HG03159 (cell line): ENCODE results near the gene NCOA7.
A peak's percentile ranks its signal among the peaks of the same experiment; 100 is the strongest.
"Not testable (repeated sequence)": the region's sequence is repeated elsewhere in the genome, so short reads cannot be mapped to it uniquely, and the experiment has no call there.

Experiments
- ATAC-seq: cut with Tn5 transposase; IDR thresholded peaks from one replicate; pipeline ENCODE4 v1.9.1; 2021; ENCODE audit warnings: mild to moderate bottlenecking, moderate library complexity; ENCODE audit not compliant: unreplicated experiment

The NCOA7 gene

GRCh38 chr6:125963817-125964216 lies 173.1 kb downstream of the NCOA7 start:
- no peak for ATAC-seq

- ATAC-seq = no peak
Measured at GRCh38 chr6:125966569-125966968, 175.8 kb downstream of the NCOA7 start.

- no peak for ATAC-seq
Measured at GRCh38 chr6:125968493-125968892, 177.7 kb downstream of the NCOA7 start.

- no peak for ATAC-seq
Measured at GRCh38 chr6:125970760-125971159, 180.0 kb downstream of the NCOA7 start.

- not testable (repeated sequence) for ATAC-seq
Measured at GRCh38 chr6:125972478-125972877, 181.7 kb downstream of the NCOA7 start.

GRCh38 chr6:125974214-125974866 lies 183.6 kb downstream of the NCOA7 start:
- ATAC-seq = peak; percentile 81

- ATAC-seq = no peak
Measured at GRCh38 chr6:125979101-125979500, 188.3 kb downstream of the NCOA7 start.
